ENCODE data around the gene WFIKKN1.

The WFIKKN1 gene

GRCh38 chr16:659618-660017, 28.8 kb downstream of the WFIKKN1 start:
- DNase-seq = no peak

DNA sequence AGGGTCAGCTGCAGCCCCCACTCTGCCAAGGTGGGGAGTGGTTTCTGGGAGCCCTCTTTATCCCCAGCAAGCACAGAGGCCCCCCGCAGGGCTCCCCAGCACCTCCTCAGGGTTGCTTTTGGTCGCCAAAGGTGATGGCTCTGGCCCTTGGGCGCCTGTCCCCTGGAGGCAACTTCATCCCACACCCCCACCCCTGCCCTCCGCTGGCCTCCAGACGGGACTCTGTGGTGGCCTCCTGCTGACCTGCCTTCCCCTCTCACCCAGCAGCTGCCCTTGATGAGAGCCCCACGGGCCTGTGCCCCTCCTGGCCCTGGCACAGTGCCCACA, 29.3 kb downstream of the WFIKKN1 start:
- DNase-seq = no peak

- DNase-seq = peak; percentile 96
Measured at GRCh38 chr16:660459-661183, 29.8 kb downstream of the WFIKKN1 start.

GRCh38 chr16:661184-661821, 30.5 kb downstream of the WFIKKN1 start:
- no peak for DNase-seq

- no peak for DNase-seq
Measured at GRCh38 chr16:662095-662494, 31.3 kb downstream of the WFIKKN1 start.

DNA sequence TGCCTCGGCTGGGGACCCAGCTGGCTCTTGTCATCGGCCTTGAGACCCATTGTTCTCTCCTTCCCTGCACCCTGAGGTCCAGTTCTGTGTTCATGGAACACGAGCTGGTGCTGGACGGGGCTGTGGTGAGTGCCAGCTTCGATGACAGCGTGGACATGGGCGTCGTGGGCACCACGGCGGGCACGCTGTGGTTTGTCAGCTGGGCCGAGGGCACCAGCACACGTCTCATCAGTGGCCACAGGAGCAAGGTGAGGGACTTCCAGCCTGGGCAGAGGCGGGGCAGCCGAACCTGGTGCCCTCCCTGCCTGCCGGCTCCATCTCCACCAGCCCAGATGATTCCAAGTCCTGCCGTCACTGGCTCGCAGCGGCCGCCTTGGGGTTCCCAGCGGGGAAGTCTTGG, 31.8 kb downstream of the WFIKKN1 start:
- DNase-seq = no peak

GRCh38 chr16:666572-666971, 35.8 kb downstream of the WFIKKN1 start:
- no peak for DNase-seq

GRCh38 chr16:667113-667779, 36.5 kb downstream of the WFIKKN1 start:
- DNase-seq = no peak

- peak; percentile 98 for DNase-seq
Measured at GRCh38 chr16:667780-668518, 37.2 kb downstream of the WFIKKN1 start, which contains the start of gene RHOT2. Gene RHOT2, plus strand, starts transcription at chr16:668132. Its CDS starts 68 bp downstream, at chr16:668200.

- DNase-seq = peak; percentile 36
Measured at GRCh38 chr16:668519-669171, 37.9 kb downstream of the WFIKKN1 start.

DNA sequence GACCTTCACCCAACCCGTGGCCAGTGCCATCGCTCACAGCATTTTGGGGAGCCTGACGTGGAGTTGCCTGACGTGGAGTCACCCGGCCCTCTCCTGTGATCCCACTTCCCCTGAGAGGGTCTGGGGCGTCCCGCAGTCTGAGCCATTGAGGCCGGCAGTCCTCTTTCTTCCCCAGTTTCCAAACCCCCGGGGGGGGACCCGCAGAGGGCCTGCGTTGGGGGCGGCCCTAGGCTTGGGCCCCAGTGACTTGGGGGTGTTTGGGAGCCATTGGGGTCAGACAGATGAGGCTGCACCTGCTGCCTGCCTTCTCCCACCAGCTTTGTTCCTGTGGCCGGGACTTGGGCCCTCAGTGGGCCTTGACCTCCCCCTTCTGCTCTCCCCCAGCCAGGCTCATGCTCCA, 38.9 kb downstream of the WFIKKN1 start:
- DNase-seq = no peak

DNA sequence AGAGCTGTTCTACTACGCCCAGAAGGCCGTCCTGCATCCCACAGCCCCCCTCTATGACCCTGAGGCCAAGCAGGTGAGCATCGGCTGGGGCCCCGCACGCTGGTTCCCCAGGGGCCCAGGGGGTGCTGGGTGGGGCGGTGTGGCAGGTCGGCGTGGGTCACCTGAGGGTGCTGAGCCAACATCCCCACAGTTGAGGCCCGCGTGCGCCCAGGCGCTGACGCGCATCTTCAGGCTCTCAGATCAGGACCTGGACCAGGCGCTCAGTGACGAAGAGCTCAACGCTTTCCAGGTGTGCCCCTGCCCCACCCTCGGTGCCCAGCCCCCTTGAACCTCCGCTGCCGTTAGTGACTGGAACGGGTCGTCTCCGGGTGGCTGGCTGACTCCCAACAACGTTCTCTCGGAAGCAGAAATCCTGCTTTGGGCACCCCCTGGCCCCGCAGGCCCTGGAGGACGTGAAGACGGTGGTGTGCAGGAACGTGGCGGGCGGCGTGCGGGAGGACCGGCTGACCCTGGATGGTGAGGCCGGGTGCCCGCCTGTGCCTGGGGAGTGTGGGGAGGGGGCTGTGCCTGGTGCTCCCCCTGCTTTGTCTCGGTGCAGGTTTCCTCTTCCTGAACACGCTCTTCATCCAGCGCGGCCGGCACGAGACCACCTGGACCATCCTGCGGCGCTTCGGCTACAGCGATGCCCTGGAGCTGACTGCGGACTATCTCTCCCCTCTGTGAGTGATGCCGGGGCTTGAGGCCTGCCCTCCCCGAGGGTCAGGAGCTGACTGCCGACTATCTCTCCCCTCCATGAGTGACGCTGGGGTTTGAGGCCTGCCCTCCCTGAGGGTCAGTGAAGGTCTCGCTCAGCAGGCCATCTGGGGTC, 39.9 kb downstream of the WFIKKN1 start:
- no peak for DNase-seq

GRCh38 chr16:671353-672131, 40.8 kb downstream of the WFIKKN1 start:
- no peak for DNase-seq

DNA sequence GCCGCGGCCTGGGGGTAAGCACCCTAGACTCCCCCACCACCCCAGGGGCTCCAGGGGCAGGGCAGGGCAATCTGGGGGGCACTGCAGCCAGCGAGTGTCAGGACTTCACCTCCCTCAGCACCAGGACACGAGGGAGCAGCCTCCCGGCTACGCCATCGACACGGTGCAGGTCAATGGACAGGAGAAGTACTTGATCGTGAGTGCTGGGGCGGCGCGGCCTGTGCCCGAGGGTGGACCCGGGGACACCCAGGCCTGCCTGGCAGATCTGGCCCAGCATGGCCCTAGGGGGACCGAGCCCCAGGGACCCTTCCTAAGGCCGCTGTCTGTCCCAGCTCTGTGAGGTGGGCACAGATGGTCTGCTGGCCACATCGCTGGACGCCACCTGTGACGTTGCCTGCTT, 41.6 kb downstream of the WFIKKN1 start:
- no peak for DNase-seq

- DNase-seq = no peak
Measured at GRCh38 chr16:672851-673250, 42.1 kb downstream of the WFIKKN1 start.

- DNase-seq = no peak
Measured at GRCh38 chr16:673399-673991, 42.7 kb downstream of the WFIKKN1 start.

DNA sequence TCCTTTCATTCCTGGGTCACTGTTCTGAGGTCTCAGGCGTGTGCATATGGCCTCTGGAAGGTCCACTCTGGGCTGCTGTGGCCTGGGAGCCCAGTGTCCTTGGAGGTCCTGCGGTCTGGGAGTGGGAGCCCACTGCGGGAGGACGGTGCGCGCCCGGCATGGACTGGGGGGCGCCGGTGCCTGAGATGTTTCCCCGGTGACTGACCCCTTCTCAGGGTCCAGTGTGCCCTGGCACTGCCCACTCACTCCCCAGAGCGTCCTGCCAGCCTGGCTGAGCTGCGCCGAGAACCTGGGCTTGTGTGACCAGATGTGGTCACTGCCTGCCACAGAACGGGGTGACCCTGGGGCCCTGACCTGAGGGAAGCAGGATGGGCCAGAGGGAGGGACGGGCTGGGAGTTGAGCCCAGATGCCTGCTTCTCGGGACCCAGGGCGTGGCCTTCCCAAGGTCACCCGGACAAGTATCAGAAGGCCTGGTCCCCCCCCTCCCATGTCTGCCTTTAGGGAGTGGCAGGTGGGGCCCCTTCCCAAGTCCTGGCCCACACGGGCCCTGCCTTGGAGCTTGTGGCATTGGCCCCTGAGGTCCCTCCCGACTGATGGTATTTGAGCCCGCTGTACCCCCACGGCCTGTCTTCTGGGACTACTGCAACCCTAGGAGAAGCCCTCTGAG, 43.6 kb downstream of the WFIKKN1 start:
- DNase-seq = no peak

- peak; percentile 67 for DNase-seq
Measured at GRCh38 chr16:674968-675883, 44.4 kb downstream of the WFIKKN1 start, which contains the start of gene RHBDL1. Gene RHBDL1, plus strand, starts transcription at chr16:675671. Its CDS starts 120 bp downstream, at chr16:675791.

Data from hematopoietic multipotent progenitor cell treated with erythropoietin and hydrocortisone succinate and interleukin-3 and kit ligand, for 4 days (in vitro differentiated cells).